ENCODE data around the gene TMEM127. TPM values are rescaled to one million over a fixed set of nuclear protein-coding genes. Genes with fewer than 3 reads are reported as not detected.

The TMEM127 gene
- total RNA-seq, 1 donor from 2014 or later, result 40.0 TPM

- no peak overlapping the region for H3K27ac ChIP-seq
- peaks cover 34% of the 10 kb centered on the region for H3K4me1 ChIP-seq
- peaks cover 0 to 42% of the 10 kb centered on the region in 2 donors for H3K36me3 ChIP-seq
- H3K9me3 ChIP-seq, result no peaks in the 10 kb centered on the region
- TF ChIP-seq POLR2A (IDR thresholded peaks at IDR 0.05) (no peak), POLR2AphosphoS5 (IDR thresholded peaks at IDR 0.05; ENCODE audit: insufficient read depth in 1 of 2, low read depth in 1 of 2) (no peak)
- TF ChIP-seq, protein P1, sequence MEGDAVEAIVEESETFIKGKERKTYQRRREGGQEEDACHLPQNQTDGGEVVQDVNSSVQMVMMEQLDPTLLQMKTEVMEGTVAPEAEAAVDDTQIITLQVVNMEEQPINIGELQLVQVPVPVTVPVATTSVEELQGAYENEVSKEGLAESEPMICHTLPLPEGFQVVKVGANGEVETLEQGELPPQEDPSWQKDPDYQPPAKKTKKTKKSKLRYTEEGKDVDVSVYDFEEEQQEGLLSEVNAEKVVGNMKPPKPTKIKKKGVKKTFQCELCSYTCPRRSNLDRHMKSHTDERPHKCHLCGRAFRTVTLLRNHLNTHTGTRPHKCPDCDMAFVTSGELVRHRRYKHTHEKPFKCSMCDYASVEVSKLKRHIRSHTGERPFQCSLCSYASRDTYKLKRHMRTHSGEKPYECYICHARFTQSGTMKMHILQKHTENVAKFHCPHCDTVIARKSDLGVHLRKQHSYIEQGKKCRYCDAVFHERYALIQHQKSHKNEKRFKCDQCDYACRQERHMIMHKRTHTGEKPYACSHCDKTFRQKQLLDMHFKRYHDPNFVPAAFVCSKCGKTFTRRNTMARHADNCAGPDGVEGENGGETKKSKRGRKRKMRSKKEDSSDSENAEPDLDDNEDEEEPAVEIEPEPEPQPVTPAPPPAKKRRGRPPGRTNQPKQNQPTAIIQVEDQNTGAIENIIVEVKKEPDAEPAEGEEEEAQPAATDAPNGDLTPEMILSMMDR (IDR thresholded peaks at IDR 0.05), result no peak
- no peak for DNase-seq (ENCODE audit: extremely low spot score in 2 of 2)
- no peak overlapping the region for H3K4me3 ChIP-seq
- H3K27me3 ChIP-seq, result no peaks in the 10 kb centered on the region
- intact Hi-C loops (cut with DNase I), result no loop called here
Observed at GRCh38 chr2:96254571-96254970, 11.2 kb downstream of the TMEM127 start.

DNA sequence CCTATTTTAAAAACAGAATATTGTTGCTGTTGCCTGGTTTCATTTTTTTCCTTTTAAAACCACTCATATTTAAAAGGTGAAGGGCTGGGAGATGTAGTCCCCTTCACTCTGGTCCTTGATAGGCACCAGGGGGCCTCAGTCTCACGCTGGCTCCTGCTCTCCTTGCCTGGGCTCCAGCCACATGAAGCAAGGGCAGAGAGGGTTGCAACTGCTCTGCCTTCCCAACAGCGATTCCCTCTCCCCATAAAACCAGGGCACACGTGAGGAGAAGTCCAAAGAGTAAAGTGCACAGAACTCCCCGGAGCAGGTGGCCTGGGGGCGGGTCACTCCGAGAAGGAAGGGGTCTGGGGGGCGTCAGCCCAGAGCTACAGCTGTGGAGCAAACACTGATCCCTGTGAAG, 12.8 kb downstream of the TMEM127 start:
- Histone ChIP-seq H3K27me3 (no peaks in the 10 kb centered on the region), H3K4me1 (peaks cover 29% of the 10 kb centered on the region), H3K36me3 (peaks cover 0 to 37% of the 10 kb centered on the region in 2 donors), H3K4me3 (no peak overlapping the region), H3K27ac (no peak overlapping the region), H3K9me3 (no peaks in the 10 kb centered on the region)
- no peak for TF ChIP-seq POLR2AphosphoS5 (IDR thresholded peaks at IDR 0.05; ENCODE audit: insufficient read depth in 1 of 2, low read depth in 1 of 2)
- TF ChIP-seq, protein P1 (IDR thresholded peaks at IDR 0.05), result no peak
- no peak for TF ChIP-seq POLR2A (IDR thresholded peaks at IDR 0.05)
- intact Hi-C loops (cut with DNase I), result no loop called here
- DNase-seq (ENCODE audit: extremely low spot score in 2 of 2), result no peak

GRCh38 chr2:96252526-96252925, 13.3 kb downstream of the TMEM127 start:
- no peak for DNase-seq (ENCODE audit: extremely low spot score in 2 of 2)
- Histone ChIP-seq H3K36me3 (peaks cover 0 to 37% of the 10 kb centered on the region in 2 donors), H3K27ac (no peak overlapping the region), H3K4me1 (peaks cover 24% of the 10 kb centered on the region), H3K27me3 (no peaks in the 10 kb centered on the region), H3K9me3 (no peaks in the 10 kb centered on the region), H3K4me3 (no peak overlapping the region)
- intact Hi-C loops (cut with DNase I), result no loop called here
- TF ChIP-seq, protein P1 (IDR thresholded peaks at IDR 0.05), result no peak
- TF ChIP-seq POLR2AphosphoS5 (IDR thresholded peaks at IDR 0.05; ENCODE audit: insufficient read depth in 1 of 2, low read depth in 1 of 2), result no peak
- no peak for TF ChIP-seq POLR2A (IDR thresholded peaks at IDR 0.05)

GRCh38 chr2:96251721-96252292, 14.0 kb downstream of the TMEM127 start:
- Histone ChIP-seq H3K4me3 (no peak overlapping the region), H3K4me1 (peaks cover 22% of the 10 kb centered on the region), H3K27me3 (no peaks in the 10 kb centered on the region), H3K9me3 (no peaks in the 10 kb centered on the region), H3K36me3 (peaks cover 0 to 37% of the 10 kb centered on the region in 2 donors), H3K27ac (peak overlapping the region; percentile 37)
- intact Hi-C loops (cut with DNase I), result no loop called here
- TF ChIP-seq POLR2AphosphoS5 (IDR thresholded peaks at IDR 0.05; ENCODE audit: insufficient read depth in 1 of 2, low read depth in 1 of 2), result no peak
- no peak for DNase-seq (ENCODE audit: extremely low spot score in 2 of 2)

GRCh38 chr2:96250188-96250587, 15.6 kb downstream of the TMEM127 start:
- Histone ChIP-seq H3K36me3 (peaks cover 0 to 28% of the 10 kb centered on the region in 2 donors), H3K9me3 (no peaks in the 10 kb centered on the region), H3K27me3 (no peaks in the 10 kb centered on the region), H3K4me1 (peaks cover 22% of the 10 kb centered on the region), H3K4me3 (no peak overlapping the region), H3K27ac (no peak overlapping the region)
- DNase-seq (ENCODE audit: extremely low spot score in 2 of 2), result no peak
- TF ChIP-seq POLR2AphosphoS5 (IDR thresholded peaks at IDR 0.05; ENCODE audit: insufficient read depth in 1 of 2, low read depth in 1 of 2), result no peak
- TF ChIP-seq POLR2A (IDR thresholded peaks at IDR 0.05), result no peak
- TF ChIP-seq, protein P1 (IDR thresholded peaks at IDR 0.05), result no peak
- intact Hi-C loops (cut with DNase I), result no loop called here

All from vagina (tissue), 2 donors.